Natural killer cell (primary cell): ENCODE results near the gene EVC. TPM values are rescaled to one million over a fixed set of nuclear protein-coding genes. Genes with fewer than 3 reads are reported as not detected.

Source experiments
- ATAC-seq, 3 donors: fragments of 150-1000 bp in 2 of 3; fragments of 200-7000 bp in 1 of 3; cut with Tn5 transposase; 1 replicate in 1 of 3; 2 replicates in 2 of 3; pipeline ENCODE4 v1.10.0; 2021; ENCODE audit warnings: mild to moderate bottlenecking in 2 of 3, moderate library complexity in 2 of 3
- DNase-seq, 2 donors: peaks; one replicate each; pipeline versions ENCODE4 v3.0.0 to v3.0.0-alpha.2; 2013 to 2021; ENCODE audit warnings: mixed read lengths in 1 of 2
- H3K27ac ChIP-seq: one replicate; pipeline ENCODE4 v1.5.1; 2013; ENCODE audit warnings: mild to moderate bottlenecking, low read length
- H3K27me3 ChIP-seq: one replicate; pipeline ENCODE4 v1.6.1; 2013; ENCODE audit warnings: low read length; ENCODE audit not compliant: control insufficient read depth, insufficient read depth
- H3K36me3 ChIP-seq: one replicate; pipeline ENCODE4 v1.6.1; 2013; ENCODE audit warnings: low read length; ENCODE audit not compliant: control insufficient read depth, insufficient read depth
- H3K4me1 ChIP-seq: one replicate; pipeline ENCODE4 v1.6.1; 2013; ENCODE audit warnings: low read length; ENCODE audit not compliant: control insufficient read depth, insufficient read depth
- H3K4me3 ChIP-seq: one replicate; pipeline ENCODE4 v1.5.1; 2013; ENCODE audit warnings: low read length
- H3K9me3 ChIP-seq: one replicate; pipeline ENCODE4 v1.6.1; 2013; ENCODE audit warnings: low read length; ENCODE audit not compliant: control insufficient read depth, insufficient read depth
- H3K27ac Mint-ChIP-seq, 2 donors: one replicate each; pipeline ENCODE4 v1.8.0; 2022; ENCODE audit warnings: mild to moderate bottlenecking in 2 of 2, mixed read lengths in 2 of 2, moderate library complexity in 1 of 2
- H3K27me3 Mint-ChIP-seq, 2 donors: one replicate each; pipeline ENCODE4 v1.8.0; 2022; ENCODE audit warnings: low read depth in 2 of 2, mixed read lengths in 2 of 2
- H3K36me3 Mint-ChIP-seq: one replicate; pipeline ENCODE4 v1.8.0; 2022; ENCODE audit warnings: mixed read lengths
- H3K4me1 Mint-ChIP-seq, 2 donors: one replicate each; pipeline ENCODE4 v1.8.0; 2022; ENCODE audit warnings: mixed read lengths in 2 of 2
- H3K4me3 Mint-ChIP-seq: one replicate; pipeline ENCODE4 v1.8.0; 2022; ENCODE audit warnings: mild to moderate bottlenecking, moderate library complexity, mixed read lengths
- H3K9me3 Mint-ChIP-seq, 2 donors: one replicate each; pipeline ENCODE4 v1.8.0; 2022; ENCODE audit warnings: mixed read lengths in 2 of 2
- WGBS: methylation state at CpG from one replicate; pipeline ENCODE4 v1.1.7; 2013; ENCODE audit warnings: missing lambda C conversion rate; ENCODE audit not compliant: insufficient coverage; 5-methylcytosine and 5-hydroxymethylcytosine counted together
- intact Hi-C: fragments of 100-400 bp; cut with micrococcal nuclease; formaldehyde crosslinking; loops from one replicate; pipeline ENCODE4 v1.14.2; 2022
- total RNA-seq, 4 donors: library from RNA; stranded (reverse); fragments of 120-200 nt in 1 of 4; gene quantifications; one replicate each; pipeline versions ENCODE4 v1.2.3 to v1.2.4, GENCODE V29; 2013 to 2022
- TF ChIP-seq, protein P1 (sequence below): fragments of 200-600 bp; IDR thresholded peaks from one replicate; pipeline ENCODE4 v1.8.0; 2022; ENCODE audit warnings: antibody characterized with exemption

EVC gene
- total RNA-seq, 3 donors from 2014 or later (not counting 1 experiment from before 2014, with no cell fraction given): 0.18 to 2.9 (median 0.42) TPM

DNA sequence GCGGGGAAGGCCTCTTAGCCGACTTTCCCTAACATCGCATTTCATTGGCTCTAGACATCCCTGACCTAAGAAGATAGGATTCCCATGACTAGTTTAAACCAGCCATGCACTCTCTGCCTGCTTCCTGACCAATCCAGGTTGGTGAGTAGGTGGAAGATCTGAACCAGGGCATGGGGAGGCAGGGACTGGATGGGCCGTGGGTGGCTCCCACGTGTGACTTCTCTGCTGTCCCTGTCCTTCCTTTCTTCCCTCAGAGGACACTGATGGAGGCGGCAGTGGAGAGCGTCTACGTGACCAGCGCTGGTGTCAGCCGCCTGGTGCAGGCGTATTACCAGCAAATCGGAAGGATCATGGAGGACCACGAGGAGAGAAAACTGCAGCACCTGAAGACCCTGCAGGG, 90.7 kb downstream of the EVC start:
- Histone ChIP-seq H3K4me1 (no peaks in the 10 kb centered on the region), H3K9me3 (no peaks in the 10 kb centered on the region), H3K27ac (no peak overlapping the region), H3K36me3 (no peaks in the 10 kb centered on the region), H3K4me3 (no peak overlapping the region), H3K27me3 (no peaks in the 10 kb centered on the region)
- intact Hi-C loops: no loop called here
- TF ChIP-seq, protein P1, sequence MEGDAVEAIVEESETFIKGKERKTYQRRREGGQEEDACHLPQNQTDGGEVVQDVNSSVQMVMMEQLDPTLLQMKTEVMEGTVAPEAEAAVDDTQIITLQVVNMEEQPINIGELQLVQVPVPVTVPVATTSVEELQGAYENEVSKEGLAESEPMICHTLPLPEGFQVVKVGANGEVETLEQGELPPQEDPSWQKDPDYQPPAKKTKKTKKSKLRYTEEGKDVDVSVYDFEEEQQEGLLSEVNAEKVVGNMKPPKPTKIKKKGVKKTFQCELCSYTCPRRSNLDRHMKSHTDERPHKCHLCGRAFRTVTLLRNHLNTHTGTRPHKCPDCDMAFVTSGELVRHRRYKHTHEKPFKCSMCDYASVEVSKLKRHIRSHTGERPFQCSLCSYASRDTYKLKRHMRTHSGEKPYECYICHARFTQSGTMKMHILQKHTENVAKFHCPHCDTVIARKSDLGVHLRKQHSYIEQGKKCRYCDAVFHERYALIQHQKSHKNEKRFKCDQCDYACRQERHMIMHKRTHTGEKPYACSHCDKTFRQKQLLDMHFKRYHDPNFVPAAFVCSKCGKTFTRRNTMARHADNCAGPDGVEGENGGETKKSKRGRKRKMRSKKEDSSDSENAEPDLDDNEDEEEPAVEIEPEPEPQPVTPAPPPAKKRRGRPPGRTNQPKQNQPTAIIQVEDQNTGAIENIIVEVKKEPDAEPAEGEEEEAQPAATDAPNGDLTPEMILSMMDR: no peak
- no peaks in the 10 kb centered on the region for H3K27me3 Mint-ChIP-seq
- no peak for DNase-seq
- WGBS: 87% methylated on average over 10 of the region's 13 CpGs
- H3K4me3 Mint-ChIP-seq: no peak overlapping the region
- no peaks in the 10 kb centered on the region for H3K4me1 Mint-ChIP-seq
- ATAC-seq: no peak
- no peaks in the 10 kb centered on the region for H3K9me3 Mint-ChIP-seq
- no peak overlapping the region for H3K27ac Mint-ChIP-seq
- H3K36me3 Mint-ChIP-seq: no peaks in the 10 kb centered on the region

DNA sequence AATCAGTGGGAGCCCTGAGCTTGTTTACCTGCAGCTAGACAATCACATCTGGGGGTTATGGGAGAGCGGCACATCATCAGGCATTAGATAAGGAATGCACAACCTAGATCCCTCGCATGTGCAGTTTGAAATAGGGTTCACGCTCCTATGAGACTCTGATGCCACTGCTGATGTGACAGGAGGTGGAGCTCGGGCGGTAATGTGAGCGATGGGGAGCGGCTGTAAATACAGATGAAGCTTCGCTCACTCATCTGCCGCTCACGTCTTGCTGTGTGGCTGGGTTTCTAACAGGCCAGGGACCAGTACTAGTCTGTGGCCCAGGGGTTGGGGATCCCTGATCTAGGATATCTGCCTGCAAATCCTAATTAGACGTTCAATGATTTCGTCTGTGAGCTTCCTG, 91.6 kb downstream of the EVC start:
- Histone ChIP-seq H3K4me1 (no peaks in the 10 kb centered on the region), H3K36me3 (no peaks in the 10 kb centered on the region), H3K27me3 (no peaks in the 10 kb centered on the region), H3K27ac (no peak overlapping the region), H3K9me3 (no peaks in the 10 kb centered on the region), H3K4me3 (no peak overlapping the region)
- Mint-ChIP-seq H3K27ac (no peak overlapping the region), H3K4me1 (no peaks in the 10 kb centered on the region), H3K27me3 (no peaks in the 10 kb centered on the region), H3K9me3 (no peaks in the 10 kb centered on the region), H3K36me3 (no peaks in the 10 kb centered on the region), H3K4me3 (no peak overlapping the region)
- DNase-seq (no peak), ATAC-seq (no peak)
- 86% methylated on average over 12 of the region's 12 CpGs for WGBS
- TF ChIP-seq, protein P1: no peak
- intact Hi-C loops: no loop called here

DNA sequence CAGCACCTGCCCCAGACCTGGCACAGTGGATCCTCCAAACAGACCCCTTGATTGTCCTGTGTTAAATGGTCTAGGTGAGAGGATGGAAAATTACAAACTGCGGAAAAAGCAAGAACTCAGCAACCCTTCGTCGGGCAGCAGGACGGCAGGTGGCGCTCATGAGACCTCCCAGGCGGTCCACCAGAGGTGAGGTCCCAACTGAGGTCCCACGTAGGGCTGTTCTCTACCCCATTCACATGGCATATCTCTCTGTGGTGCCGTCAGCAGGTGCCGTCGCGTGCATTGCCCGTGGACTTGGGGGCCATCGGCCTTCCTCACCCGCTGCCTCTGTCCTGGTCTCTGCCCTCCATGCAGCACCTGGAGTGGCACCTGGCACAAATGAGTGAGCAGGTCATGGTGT, 93.7 kb downstream of the EVC start:
- no peak for DNase-seq
- Histone ChIP-seq H3K36me3 (no peaks in the 10 kb centered on the region), H3K4me3 (no peak overlapping the region), H3K27ac (no peak overlapping the region), H3K9me3 (no peaks in the 10 kb centered on the region), H3K4me1 (no peaks in the 10 kb centered on the region), H3K27me3 (no peaks in the 10 kb centered on the region)
- intact Hi-C loops: no loop called here
- no peaks in the 10 kb centered on the region for H3K9me3 Mint-ChIP-seq
- TF ChIP-seq, protein P1: no peak
- no peak for ATAC-seq
- H3K4me1 Mint-ChIP-seq: no peaks in the 10 kb centered on the region
- no peak overlapping the region for H3K4me3 Mint-ChIP-seq
- no peak overlapping the region for H3K27ac Mint-ChIP-seq
- H3K27me3 Mint-ChIP-seq: no peaks in the 10 kb centered on the region
- WGBS: 93% methylated on average over 14 of the region's 14 CpGs
- H3K36me3 Mint-ChIP-seq: no peaks in the 10 kb centered on the region

DNA sequence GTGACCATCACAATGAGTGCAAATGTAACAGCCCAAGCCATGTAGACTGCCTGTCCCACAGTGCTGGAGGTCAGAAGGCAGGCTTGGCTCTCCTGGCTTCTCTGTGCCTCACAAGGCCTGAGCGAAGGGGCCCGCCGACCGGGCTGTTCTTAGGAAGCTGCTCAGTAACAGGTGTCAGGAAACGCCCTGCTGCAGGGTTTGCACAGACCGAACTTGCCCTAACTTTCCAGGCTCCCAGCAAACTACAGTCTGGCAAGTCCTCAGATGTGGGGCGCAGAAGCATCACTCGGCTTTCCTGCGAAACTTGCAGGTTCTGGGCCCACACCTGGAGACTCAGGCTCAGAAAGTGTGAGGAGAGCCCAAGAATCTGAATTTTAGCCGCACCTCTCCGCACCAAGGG, 94.3 kb downstream of the EVC start:
- Histone ChIP-seq H3K36me3 (no peaks in the 10 kb centered on the region), H3K9me3 (no peaks in the 10 kb centered on the region), H3K27ac (no peak overlapping the region), H3K4me1 (no peaks in the 10 kb centered on the region), H3K4me3 (no peak overlapping the region), H3K27me3 (no peaks in the 10 kb centered on the region)
- intact Hi-C loops: no loop called here
- Mint-ChIP-seq H3K4me1 (no peaks in the 10 kb centered on the region), H3K27ac (no peak overlapping the region), H3K27me3 (no peaks in the 10 kb centered on the region), H3K9me3 (no peaks in the 10 kb centered on the region), H3K4me3 (no peak overlapping the region), H3K36me3 (no peaks in the 10 kb centered on the region)
- no peak for DNase-seq
- 86% methylated on average over 11 of the region's 11 CpGs for WGBS
- TF ChIP-seq, protein P1: no peak
- no peak for ATAC-seq
